ENCODE results near the gene PLAGL2. TPM values are rescaled to one million over a fixed set of nuclear protein-coding genes. Genes with fewer than 3 reads are reported as not detected.

The PLAGL2 gene
- total and polyA plus RNA-seq, 9 of the 15 experiments (the other 6 are each of a cell fraction or from before 2014, with no cell fraction given) = 3.1 to 24.3 (median 6.4) TPM

DNA sequence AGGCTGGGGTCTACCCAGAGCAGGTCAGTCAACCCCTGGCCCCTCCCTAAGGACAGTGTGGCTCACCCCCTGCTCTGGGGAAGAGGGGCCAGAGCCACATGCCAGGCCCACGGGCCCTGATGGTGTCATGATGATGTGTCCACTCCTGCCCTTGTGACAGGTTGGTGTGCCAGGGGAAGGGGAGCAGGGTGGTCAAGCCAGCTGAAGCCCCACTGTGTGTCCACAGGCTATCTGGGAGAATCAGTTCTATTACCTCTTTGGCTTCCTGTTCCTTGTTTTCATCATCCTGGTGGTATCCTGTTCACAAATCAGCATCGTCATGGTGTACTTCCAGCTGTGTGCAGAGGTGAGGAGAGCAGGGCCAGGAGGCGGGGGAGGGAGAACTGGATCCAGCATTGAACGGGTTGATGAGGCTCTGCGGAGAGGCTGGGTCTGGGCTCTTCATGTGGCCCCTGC, 47.7 kb downstream of the PLAGL2 start (continued):
- TF ChIP-seq, protein P1, sequence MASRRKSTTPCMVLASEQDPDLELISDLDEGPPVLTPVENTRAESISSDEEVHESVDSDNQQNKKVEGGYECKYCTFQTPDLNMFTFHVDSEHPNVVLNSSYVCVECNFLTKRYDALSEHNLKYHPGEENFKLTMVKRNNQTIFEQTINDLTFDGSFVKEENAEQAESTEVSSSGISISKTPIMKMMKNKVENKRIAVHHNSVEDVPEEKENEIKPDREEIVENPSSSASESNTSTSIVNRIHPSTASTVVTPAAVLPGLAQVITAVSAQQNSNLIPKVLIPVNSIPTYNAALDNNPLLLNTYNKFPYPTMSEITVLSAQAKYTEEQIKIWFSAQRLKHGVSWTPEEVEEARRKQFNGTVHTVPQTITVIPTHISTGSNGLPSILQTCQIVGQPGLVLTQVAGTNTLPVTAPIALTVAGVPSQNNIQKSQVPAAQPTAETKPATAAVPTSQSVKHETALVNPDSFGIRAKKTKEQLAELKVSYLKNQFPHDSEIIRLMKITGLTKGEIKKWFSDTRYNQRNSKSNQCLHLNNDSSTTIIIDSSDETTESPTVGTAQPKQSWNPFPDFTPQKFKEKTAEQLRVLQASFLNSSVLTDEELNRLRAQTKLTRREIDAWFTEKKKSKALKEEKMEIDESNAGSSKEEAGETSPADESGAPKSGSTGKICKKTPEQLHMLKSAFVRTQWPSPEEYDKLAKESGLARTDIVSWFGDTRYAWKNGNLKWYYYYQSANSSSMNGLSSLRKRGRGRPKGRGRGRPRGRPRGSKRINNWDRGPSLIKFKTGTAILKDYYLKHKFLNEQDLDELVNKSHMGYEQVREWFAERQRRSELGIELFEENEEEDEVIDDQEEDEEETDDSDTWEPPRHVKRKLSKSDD (conservative IDR thresholded peaks at IDR 0.05; ENCODE audit: low read length) = no peak
- no peak for TF ChIP-seq MIER1 (IDR thresholded peaks at IDR 0.05; ENCODE audit: low read depth)
- TF ChIP-seq ZNF785 (CRISPR knock-in tag; IDR thresholded peaks at IDR 0.05) = no peak
- peak; percentile 98 for TF ChIP-seq NFE2 (IDR thresholded peaks at IDR 0.05; ENCODE audit: low read depth)
- TF ChIP-seq SNRNP70 (optimal IDR thresholded peaks at IDR 0.05; ENCODE audit: low read depth, low read length) = no peak
- TF ChIP-seq, protein P2, sequence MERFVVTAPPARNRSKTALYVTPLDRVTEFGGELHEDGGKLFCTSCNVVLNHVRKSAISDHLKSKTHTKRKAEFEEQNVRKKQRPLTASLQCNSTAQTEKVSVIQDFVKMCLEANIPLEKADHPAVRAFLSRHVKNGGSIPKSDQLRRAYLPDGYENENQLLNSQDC (CRISPR knock-in tag; IDR thresholded peaks at IDR 0.05) = no peak
- TF ChIP-seq, protein P3, sequence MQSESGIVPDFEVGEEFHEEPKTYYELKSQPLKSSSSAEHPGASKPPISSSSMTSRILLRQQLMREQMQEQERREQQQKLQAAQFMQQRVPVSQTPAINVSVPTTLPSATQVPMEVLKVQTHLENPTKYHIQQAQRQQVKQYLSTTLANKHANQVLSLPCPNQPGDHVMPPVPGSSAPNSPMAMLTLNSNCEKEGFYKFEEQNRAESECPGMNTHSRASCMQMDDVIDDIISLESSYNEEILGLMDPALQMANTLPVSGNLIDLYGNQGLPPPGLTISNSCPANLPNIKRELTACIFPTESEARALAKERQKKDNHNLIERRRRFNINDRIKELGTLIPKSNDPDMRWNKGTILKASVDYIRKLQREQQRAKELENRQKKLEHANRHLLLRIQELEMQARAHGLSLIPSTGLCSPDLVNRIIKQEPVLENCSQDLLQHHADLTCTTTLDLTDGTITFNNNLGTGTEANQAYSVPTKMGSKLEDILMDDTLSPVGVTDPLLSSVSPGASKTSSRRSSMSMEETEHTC (IDR thresholded peaks at IDR 0.05) = no peak
- peak; percentile 64; the same call in 1 of the 2 replicates for TF ChIP-seq MYNN (IDR thresholded peaks at IDR 0.05)
- no peak for TF ChIP-seq MYNN (CRISPR knock-in tag; IDR thresholded peaks at IDR 0.05)
- no peak for TF ChIP-seq KLF10 (CRISPR knock-in tag; IDR thresholded peaks at IDR 0.05)
- TF ChIP-seq CCNT2 (IDR thresholded peaks at IDR 0.05; ENCODE audit: borderline replicate concordance, extremely low read depth, insufficient read length, low read depth, low read length) = no peak
- no peak for TF ChIP-seq JUNB (CRISPR knock-in tag; conservative IDR thresholded peaks at IDR 0.05)
- TF ChIP-seq, protein P4, sequence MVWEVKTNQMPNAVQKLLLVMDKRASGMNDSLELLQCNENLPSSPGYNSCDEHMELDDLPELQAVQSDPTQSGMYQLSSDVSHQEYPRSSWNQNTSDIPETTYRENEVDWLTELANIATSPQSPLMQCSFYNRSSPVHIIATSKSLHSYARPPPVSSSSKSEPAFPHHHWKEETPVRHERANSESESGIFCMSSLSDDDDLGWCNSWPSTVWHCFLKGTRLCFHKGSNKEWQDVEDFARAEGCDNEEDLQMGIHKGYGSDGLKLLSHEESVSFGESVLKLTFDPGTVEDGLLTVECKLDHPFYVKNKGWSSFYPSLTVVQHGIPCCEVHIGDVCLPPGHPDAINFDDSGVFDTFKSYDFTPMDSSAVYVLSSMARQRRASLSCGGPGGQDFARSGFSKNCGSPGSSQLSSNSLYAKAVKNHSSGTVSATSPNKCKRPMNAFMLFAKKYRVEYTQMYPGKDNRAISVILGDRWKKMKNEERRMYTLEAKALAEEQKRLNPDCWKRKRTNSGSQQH (CRISPR knock-in tag; IDR thresholded peaks at IDR 0.05) = no peak
- TF ChIP-seq EHMT2 (IDR thresholded peaks at IDR 0.05) = no peak
- TF ChIP-seq, protein P5, sequence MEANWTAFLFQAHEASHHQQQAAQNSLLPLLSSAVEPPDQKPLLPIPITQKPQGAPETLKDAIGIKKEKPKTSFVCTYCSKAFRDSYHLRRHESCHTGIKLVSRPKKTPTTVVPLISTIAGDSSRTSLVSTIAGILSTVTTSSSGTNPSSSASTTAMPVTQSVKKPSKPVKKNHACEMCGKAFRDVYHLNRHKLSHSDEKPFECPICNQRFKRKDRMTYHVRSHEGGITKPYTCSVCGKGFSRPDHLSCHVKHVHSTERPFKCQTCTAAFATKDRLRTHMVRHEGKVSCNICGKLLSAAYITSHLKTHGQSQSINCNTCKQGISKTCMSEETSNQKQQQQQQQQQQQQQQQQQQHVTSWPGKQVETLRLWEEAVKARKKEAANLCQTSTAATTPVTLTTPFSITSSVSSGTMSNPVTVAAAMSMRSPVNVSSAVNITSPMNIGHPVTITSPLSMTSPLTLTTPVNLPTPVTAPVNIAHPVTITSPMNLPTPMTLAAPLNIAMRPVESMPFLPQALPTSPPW (CRISPR knock-in tag; IDR thresholded peaks at IDR 0.05) = peak; percentile 72
- TF ChIP-seq, protein P6, sequence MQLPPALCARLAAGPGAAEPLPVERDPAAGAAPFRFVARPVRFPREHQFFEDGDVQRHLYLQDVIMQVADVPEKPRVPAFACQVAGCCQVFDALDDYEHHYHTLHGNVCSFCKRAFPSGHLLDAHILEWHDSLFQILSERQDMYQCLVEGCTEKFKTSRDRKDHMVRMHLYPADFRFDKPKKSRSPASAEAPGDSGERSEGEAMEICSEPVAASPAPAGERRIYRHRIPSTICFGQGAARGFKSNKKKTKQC (CRISPR knock-in tag; IDR thresholded peaks at IDR 0.05) = no peak
- TF ChIP-seq ZNF76 (CRISPR knock-in tag; IDR thresholded peaks at IDR 0.05; ENCODE audit: borderline replicate concordance) = no peak
- no peak for TF ChIP-seq SIX5 (IDR thresholded peaks at IDR 0.05; ENCODE audit: borderline replicate concordance in 1 of 2, insufficient read depth in 1 of 2, low read depth in 1 of 2, low read length in 2 of 2)
- TF ChIP-seq GATAD2A (IDR thresholded peaks at IDR 0.05) = peak; percentile 85
